Panc1 (cell line): Measurements from ENCODE around the gene LRIT1.

ENCODE experiments used
- CTCF ChIP-seq: fragments of 450-650 bp; IDR thresholded peaks from 2 replicates; pipeline ENCODE4 v1.5.1; 2017; ENCODE audit warnings: mild to moderate bottlenecking
- POLR2AphosphoS5 ChIP-seq: IDR thresholded peaks from 2 replicates; pipeline ENCODE4 v1.6.1; 2012; ENCODE audit warnings: mild to moderate bottlenecking, low read depth, low read length, moderate library complexity
- SIN3A ChIP-seq: IDR thresholded peaks from 2 replicates; pipeline ENCODE4 v1.6.1; 2012; ENCODE audit warnings: low read depth, mild to moderate bottlenecking, low read length, moderate library complexity, borderline replicate concordance; ENCODE audit not compliant: insufficient read depth
- TF ChIP-seq, protein P1 (sequence below), 2 experiments: IDR thresholded peaks; 2 replicates each; pipeline ENCODE4 v1.6.1; 2011 to 2012; ENCODE audit warnings: low read depth in 2 of 2, control low read depth in 1 of 2, low read length in 1 of 2, mild to moderate bottlenecking in 1 of 2, moderate library complexity in 1 of 2; ENCODE audit not compliant: insufficient read depth in 1 of 2

- TF ChIP-seq CTCF (no peak), POLR2AphosphoS5 (no peak), SIN3A (no peak)
- TF ChIP-seq, protein P1, sequence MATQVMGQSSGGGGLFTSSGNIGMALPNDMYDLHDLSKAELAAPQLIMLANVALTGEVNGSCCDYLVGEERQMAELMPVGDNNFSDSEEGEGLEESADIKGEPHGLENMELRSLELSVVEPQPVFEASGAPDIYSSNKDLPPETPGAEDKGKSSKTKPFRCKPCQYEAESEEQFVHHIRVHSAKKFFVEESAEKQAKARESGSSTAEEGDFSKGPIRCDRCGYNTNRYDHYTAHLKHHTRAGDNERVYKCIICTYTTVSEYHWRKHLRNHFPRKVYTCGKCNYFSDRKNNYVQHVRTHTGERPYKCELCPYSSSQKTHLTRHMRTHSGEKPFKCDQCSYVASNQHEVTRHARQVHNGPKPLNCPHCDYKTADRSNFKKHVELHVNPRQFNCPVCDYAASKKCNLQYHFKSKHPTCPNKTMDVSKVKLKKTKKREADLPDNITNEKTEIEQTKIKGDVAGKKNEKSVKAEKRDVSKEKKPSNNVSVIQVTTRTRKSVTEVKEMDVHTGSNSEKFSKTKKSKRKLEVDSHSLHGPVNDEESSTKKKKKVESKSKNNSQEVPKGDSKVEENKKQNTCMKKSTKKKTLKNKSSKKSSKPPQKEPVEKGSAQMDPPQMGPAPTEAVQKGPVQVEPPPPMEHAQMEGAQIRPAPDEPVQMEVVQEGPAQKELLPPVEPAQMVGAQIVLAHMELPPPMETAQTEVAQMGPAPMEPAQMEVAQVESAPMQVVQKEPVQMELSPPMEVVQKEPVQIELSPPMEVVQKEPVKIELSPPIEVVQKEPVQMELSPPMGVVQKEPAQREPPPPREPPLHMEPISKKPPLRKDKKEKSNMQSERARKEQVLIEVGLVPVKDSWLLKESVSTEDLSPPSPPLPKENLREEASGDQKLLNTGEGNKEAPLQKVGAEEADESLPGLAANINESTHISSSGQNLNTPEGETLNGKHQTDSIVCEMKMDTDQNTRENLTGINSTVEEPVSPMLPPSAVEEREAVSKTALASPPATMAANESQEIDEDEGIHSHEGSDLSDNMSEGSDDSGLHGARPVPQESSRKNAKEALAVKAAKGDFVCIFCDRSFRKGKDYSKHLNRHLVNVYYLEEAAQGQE (IDR thresholded peaks at IDR 0.05; ENCODE audit: insufficient read depth in 1 of 2, low read depth in 2 of 2, low read length in 1 of 2) = no peak
Measured at GRCh38 chr10:84263716-84264115, 22.4 kb upstream of the LRIT1 start.
